ENCODE results near the gene TMBIM6. TPM values are rescaled to one million over a fixed set of nuclear protein-coding genes. Genes with fewer than 3 reads are reported as not detected.

The TMBIM6 gene
- total RNA-seq, 4 donors from 2014 or later = 238 to 407 (median 319) TPM

- no peak for DNase-seq (ENCODE audit: low spot score in 2 of 2)
- no peak overlapping the region for H3K4me3 ChIP-seq (ENCODE audit: low read depth, poor library complexity, severe bottlenecking)
- 59 to 64% methylated on average over 12 of the region's 12 CpGs for WGBS, 2 donors
- intact Hi-C loops (cut with DNase I; ENCODE audit: low total_unique reads) = no loop called here
- TF ChIP-seq POLR2A (IDR thresholded peaks at IDR 0.05) = no peak
- TF ChIP-seq, protein P1, sequence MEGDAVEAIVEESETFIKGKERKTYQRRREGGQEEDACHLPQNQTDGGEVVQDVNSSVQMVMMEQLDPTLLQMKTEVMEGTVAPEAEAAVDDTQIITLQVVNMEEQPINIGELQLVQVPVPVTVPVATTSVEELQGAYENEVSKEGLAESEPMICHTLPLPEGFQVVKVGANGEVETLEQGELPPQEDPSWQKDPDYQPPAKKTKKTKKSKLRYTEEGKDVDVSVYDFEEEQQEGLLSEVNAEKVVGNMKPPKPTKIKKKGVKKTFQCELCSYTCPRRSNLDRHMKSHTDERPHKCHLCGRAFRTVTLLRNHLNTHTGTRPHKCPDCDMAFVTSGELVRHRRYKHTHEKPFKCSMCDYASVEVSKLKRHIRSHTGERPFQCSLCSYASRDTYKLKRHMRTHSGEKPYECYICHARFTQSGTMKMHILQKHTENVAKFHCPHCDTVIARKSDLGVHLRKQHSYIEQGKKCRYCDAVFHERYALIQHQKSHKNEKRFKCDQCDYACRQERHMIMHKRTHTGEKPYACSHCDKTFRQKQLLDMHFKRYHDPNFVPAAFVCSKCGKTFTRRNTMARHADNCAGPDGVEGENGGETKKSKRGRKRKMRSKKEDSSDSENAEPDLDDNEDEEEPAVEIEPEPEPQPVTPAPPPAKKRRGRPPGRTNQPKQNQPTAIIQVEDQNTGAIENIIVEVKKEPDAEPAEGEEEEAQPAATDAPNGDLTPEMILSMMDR (IDR thresholded peaks at IDR 0.05) = no peak
Observed at GRCh38 chr12:49803693-49804450, 62.5 kb downstream of the TMBIM6 start.

- TF ChIP-seq, protein P1 (IDR thresholded peaks at IDR 0.05) = no peak
- TF ChIP-seq POLR2A (IDR thresholded peaks at IDR 0.05) = no peak
- intact Hi-C loops (cut with DNase I; ENCODE audit: low total_unique reads) = no loop called here
- no peak for DNase-seq (ENCODE audit: low spot score in 2 of 2)
- H3K4me3 ChIP-seq (ENCODE audit: low read depth, poor library complexity, severe bottlenecking) = no peak overlapping the region
- 90 to 92% methylated on average over 10 of the region's 10 CpGs for WGBS, 2 donors
Observed at GRCh38 chr12:49804821-49805220, 63.5 kb downstream of the TMBIM6 start.

DNA sequence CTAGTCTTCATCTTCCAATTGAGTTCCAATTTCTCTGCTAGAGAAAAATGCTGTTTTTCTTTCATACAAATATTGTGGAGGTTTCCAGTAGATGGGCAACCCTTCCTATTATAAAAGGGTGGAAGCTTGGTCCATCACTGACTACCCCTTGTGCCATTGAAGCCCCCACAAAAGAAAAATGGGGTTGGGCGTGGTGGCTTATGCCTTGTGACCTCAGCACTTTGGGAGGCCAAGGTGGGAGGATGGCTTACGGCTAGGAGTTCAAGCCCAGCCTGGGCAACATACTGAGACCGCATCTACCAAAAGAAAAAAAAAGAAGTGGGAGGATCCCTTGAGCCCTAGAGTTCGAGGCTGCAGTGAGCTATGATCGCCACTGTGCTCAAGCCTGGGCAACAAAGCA lies 64.1 kb downstream of the TMBIM6 start:
- no peak for TF ChIP-seq POLR2A (IDR thresholded peaks at IDR 0.05)
- TF ChIP-seq, protein P1 (IDR thresholded peaks at IDR 0.05) = no peak
- no peak for DNase-seq (ENCODE audit: low spot score in 2 of 2)

DNA sequence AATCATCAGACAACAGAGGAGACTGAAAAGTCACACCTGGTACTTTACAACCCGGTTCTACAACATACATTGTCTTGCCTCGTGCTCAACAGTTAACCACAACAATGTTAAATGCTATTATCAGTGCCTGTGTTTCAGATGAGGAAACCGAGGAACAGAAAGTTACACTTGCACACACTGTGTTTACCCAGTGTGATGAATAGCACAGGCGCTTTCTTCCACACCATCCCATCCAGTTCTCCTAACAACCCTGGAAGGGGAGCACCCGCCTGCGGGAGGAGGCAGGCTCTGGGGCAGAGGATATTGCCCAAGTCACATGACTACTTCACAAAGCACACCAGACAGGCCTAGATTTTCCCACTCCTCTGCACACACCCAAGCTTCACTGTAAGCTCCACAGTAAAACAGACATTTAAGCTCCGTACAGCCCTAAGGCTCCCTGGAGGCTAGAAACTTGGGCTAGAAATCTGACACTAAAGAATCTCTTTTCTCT lies 65.0 kb downstream of the TMBIM6 start:
- DNase-seq (ENCODE audit: low spot score in 2 of 2) = no peak
- WGBS, 2 donors = 79 to 80% methylated on average over 7 of the region's 7 CpGs
- no peak for TF ChIP-seq POLR2A (IDR thresholded peaks at IDR 0.05)
- TF ChIP-seq, protein P1 (IDR thresholded peaks at IDR 0.05) = no peak
- H3K4me3 ChIP-seq (ENCODE audit: low read depth, poor library complexity, severe bottlenecking) = no peak overlapping the region
- intact Hi-C loops (cut with DNase I; ENCODE audit: low total_unique reads) = no loop called here

More for the DNA sequence above, 64.1 kb downstream of the TMBIM6 start:
- intact Hi-C loops (cut with DNase I; ENCODE audit: low total_unique reads) = no loop called here
- no peak overlapping the region for H3K4me3 ChIP-seq (ENCODE audit: low read depth, poor library complexity, severe bottlenecking)
- WGBS, 2 donors = 89 to 91% methylated on average over 5 of the region's 5 CpGs

GRCh38 chr12:49806877-49807276 lies 65.5 kb downstream of the TMBIM6 start:
- DNase-seq (ENCODE audit: low spot score in 2 of 2) = no peak
- WGBS, 2 donors = 92 to 95% methylated on average over 7 of the region's 7 CpGs
- intact Hi-C loops (cut with DNase I; ENCODE audit: low total_unique reads) = no loop called here
- no peak for TF ChIP-seq POLR2A (IDR thresholded peaks at IDR 0.05)
- TF ChIP-seq, protein P1 (IDR thresholded peaks at IDR 0.05) = no peak
- H3K4me3 ChIP-seq (ENCODE audit: low read depth, poor library complexity, severe bottlenecking) = no peak overlapping the region
